Thyroid gland (tissue), 4 donors: ENCODE data around the gene LRRC51.

Source experiments
- POLR2A ChIP-seq, 2 donors: fragments of 450-650 bp; IDR thresholded peaks; one replicate each; pipeline ENCODE4 v1.6.1; 2017; ENCODE audit warnings: antibody characterized with exemption in 2 of 2, mild to moderate bottlenecking in 2 of 2, moderate library complexity in 1 of 2
- TF ChIP-seq, protein P1 (sequence below), 6 experiments: fragments of 200-600 bp in 3 of 6; fragments of 450-650 bp in 3 of 6; sonication (generic) in 3 of 6; IDR thresholded peaks; one replicate each; pipeline ENCODE4 v1.5.1; 2016 to 2019; ENCODE audit warnings: antibody characterized with exemption in 6 of 6, mild to moderate bottlenecking in 2 of 6, inconsistent platforms in 1 of 6, moderate library complexity in 1 of 6

DNA sequence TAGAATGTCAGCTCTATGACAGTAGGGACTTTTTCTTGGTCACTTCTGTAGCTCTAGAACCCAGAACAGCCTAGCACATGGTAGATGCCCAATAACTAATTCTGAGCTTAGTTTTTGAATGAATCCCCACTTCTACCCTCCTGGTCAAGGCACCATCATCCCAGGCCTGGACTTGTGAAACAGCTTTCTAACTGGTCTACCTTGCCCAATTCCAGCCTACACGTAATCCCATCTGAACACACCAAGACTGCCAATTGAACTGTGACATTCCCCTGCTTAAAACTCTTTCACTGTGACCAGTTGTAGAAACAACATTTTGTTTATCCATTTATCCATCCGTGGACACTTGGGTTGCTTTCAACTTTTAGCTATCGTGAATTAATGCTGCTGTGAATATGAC, 48.7 kb downstream of the LRRC51 start:
- TF ChIP-seq POLR2A (IDR thresholded peaks at IDR 0.05) = no peak
- TF ChIP-seq, protein P1, sequence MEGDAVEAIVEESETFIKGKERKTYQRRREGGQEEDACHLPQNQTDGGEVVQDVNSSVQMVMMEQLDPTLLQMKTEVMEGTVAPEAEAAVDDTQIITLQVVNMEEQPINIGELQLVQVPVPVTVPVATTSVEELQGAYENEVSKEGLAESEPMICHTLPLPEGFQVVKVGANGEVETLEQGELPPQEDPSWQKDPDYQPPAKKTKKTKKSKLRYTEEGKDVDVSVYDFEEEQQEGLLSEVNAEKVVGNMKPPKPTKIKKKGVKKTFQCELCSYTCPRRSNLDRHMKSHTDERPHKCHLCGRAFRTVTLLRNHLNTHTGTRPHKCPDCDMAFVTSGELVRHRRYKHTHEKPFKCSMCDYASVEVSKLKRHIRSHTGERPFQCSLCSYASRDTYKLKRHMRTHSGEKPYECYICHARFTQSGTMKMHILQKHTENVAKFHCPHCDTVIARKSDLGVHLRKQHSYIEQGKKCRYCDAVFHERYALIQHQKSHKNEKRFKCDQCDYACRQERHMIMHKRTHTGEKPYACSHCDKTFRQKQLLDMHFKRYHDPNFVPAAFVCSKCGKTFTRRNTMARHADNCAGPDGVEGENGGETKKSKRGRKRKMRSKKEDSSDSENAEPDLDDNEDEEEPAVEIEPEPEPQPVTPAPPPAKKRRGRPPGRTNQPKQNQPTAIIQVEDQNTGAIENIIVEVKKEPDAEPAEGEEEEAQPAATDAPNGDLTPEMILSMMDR (IDR thresholded peaks at IDR 0.05) = no peak
